Muscle layer of colon (tissue), 2 donors: ENCODE results near the gene SLC7A1.

Experiments
- H3K27ac ChIP-seq: one replicate; pipeline ENCODE4 v1.7.0; 2013; ENCODE audit warnings: low read depth, mild to moderate bottlenecking, low read length, moderate library complexity
- H3K27me3 ChIP-seq, 2 donors: one replicate each; pipeline ENCODE4 v1.7.0; 2013; ENCODE audit warnings: low read length in 2 of 2, mild to moderate bottlenecking in 2 of 2; ENCODE audit not compliant: insufficient read depth in 2 of 2, control insufficient read depth in 1 of 2
- H3K36me3 ChIP-seq: one replicate; pipeline ENCODE4 v1.7.0; 2013; ENCODE audit warnings: mild to moderate bottlenecking, low read length; ENCODE audit not compliant: insufficient read depth
- H3K4me1 ChIP-seq: one replicate; pipeline ENCODE4 v1.7.0; 2013; ENCODE audit warnings: mild to moderate bottlenecking, low read length; ENCODE audit not compliant: insufficient read depth
- H3K4me3 ChIP-seq, 2 donors: one replicate each; pipeline ENCODE4 v1.7.0; 2013; ENCODE audit warnings: low read length in 2 of 2, low read depth in 1 of 2, mild to moderate bottlenecking in 1 of 2, moderate library complexity in 1 of 2
- H3K9ac ChIP-seq: one replicate; pipeline ENCODE4 v1.7.0; 2013; ENCODE audit warnings: low read length
- H3K9me3 ChIP-seq: one replicate; pipeline ENCODE4 v1.7.0; 2013; ENCODE audit warnings: mild to moderate bottlenecking, low read length
- donor health status: abdominal sarcoma.
- donor health status: Adenocarcinoma of cecum.

The SLC7A1 gene

DNA sequence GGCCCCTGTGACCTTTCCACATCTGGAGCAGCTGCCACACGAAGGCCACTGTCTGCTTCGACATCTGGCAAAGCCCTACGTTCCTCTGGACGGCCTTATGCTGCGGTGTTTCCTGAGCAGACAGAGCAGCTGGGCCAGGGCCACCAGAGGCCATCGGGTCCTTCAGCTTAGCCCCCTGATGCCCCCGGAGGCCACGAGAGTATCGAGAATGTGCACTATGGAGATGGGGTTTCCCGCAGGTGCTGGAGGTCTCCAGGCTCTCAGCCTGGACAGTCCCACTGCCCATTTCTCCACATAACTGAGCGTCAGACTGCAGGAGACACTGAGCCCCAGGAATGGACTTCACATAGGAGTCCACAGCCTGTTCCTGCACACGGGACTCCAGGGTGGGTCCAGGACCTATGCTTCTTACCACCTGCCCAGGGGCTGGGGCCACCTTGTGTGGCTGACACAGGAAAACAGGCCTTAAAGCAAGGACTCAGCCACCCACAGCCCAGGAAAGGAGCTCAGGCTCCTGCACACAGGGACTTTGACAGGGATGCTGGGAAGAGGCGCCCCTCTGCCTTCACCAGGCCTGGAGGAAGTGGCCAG lies 80.7 kb downstream of the SLC7A1 start:
- Histone ChIP-seq H3K27me3 (no peaks in the 10 kb centered on the region), H3K36me3 (peaks cover 40% of the 10 kb centered on the region), H3K9ac (no peak overlapping the region)

DNA sequence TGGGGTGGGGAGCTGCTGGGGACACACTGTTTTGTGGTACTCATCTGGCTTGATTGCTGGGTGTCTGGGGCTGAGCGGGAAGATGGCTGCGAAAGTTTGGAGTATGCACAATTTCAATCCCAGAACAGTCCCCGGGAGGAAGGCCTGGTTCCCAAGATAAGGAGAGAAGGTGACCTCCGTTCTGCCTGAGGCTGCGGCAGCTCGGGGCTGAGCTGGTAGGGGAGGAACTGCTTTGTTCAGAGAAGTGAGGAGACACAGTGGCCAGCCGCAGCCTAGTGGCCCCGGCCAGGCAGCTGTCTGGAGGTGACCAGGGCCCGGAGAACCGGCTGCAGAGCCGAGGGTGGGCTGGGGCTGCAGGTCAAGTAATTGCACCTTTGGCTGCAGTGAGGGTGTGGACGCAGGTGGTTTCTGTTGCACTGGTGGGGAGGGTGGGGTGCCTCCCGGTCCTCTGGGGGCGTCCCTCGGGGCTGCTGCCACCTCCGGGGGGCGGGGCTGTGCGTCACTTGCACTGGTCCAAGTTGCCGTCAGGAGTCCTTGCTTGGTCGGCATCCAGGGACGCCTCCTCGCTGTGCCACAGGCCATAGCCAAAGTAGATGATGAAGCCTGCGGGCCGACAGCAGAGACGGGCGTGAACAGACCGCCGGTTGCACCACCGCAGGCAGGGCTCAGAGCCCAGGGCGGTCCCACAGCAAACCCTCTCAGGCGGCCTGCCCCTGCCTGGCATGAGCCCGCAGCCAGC lies 81.3 kb downstream of the SLC7A1 start:
- no peak overlapping the region for H3K4me3 ChIP-seq
- no peaks in the 10 kb centered on the region for H3K9me3 ChIP-seq
- H3K36me3 ChIP-seq = peaks cover 36% of the 10 kb centered on the region
- H3K27ac ChIP-seq = no peak overlapping the region
- no peak overlapping the region for H3K9ac ChIP-seq
- H3K27me3 ChIP-seq = no peaks in the 10 kb centered on the region
- H3K4me1 ChIP-seq = peaks cover 16% of the 10 kb centered on the region

More for the DNA sequence above, 80.7 kb downstream of the SLC7A1 start:
- Histone ChIP-seq H3K4me3 (no peak overlapping the region), H3K4me1 (peaks cover 16% of the 10 kb centered on the region), H3K9me3 (no peaks in the 10 kb centered on the region), H3K27ac (no peak overlapping the region)

DNA sequence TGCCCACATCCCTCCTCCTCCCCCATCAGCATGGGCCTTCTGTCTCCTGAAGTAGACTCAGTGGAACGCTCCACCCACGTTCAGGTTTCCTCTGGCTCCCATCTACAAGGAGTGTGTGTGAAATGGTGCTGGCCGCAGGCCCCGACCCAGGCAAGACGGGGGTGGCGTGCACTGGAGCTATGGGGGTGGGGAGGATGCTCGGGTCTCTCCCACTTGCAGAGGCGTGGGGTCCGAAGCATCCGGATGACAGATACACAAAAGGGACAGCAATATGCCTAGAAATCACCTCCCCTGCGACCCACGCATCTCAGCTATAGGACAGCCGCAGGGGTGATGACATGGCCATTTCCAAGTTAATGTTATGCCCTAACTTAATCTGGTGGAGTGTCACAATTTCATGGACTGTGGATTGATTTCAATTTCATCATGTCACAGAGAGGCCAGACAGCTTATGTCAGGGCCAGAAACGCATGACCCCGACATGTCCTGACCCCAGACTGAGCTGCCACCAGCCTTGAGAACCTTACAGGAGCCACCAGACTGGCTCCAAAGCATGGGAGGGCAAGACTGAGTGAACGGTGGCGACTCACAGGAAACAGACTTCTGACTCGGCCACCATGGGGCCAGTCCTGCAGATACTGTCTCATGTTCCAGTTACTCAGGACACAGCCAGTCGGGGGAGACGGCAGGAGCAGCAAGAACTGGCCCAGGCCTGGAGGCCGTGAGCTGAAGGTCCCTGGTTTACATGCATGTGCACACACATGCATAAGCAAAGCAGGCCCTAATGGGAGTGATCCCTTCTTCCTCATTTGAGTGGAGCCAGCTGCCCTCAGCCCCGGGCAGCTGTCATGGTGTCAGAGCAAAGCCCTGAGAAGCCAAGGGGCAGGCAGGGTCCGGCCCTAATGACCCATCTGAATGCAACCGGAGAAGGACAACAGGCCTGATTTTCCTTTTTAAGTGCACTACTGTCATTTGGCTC lies 82.2 kb downstream of the SLC7A1 start:
- Histone ChIP-seq H3K4me1 (peaks cover 22% of the 10 kb centered on the region), H3K9me3 (no peaks in the 10 kb centered on the region), H3K9ac (no peak overlapping the region), H3K27me3 (no peaks in the 10 kb centered on the region), H3K4me3 (no peak overlapping the region), H3K27ac (no peak overlapping the region), H3K36me3 (peaks cover 29% of the 10 kb centered on the region)

DNA sequence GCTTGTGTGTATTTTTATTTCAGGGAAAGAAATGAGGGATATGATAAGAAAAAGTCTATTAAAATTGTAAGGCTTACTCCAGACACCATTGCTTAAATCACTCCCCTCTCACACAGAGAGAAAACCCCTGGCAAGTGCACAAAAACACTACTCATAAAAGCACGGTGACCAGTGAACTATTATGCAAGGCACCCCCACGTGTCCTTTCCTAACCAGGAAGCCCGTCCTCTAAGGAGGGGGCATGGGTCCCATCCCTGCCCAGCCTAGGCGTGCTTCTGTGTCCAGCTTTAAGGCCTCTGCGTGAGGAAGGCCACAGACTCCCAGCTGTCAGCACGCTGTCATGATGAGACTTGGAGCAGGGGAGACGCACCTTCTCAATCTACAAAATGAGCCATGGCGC lies 83.5 kb downstream of the SLC7A1 start:
- no peaks in the 10 kb centered on the region for H3K9me3 ChIP-seq
- H3K27me3 ChIP-seq = no peaks in the 10 kb centered on the region
- H3K9ac ChIP-seq = no peak overlapping the region
- no peak overlapping the region for H3K4me3 ChIP-seq
- H3K4me1 ChIP-seq = peaks cover 31% of the 10 kb centered on the region
- H3K27ac ChIP-seq = no peak overlapping the region
- H3K36me3 ChIP-seq = peaks cover 20% of the 10 kb centered on the region

DNA sequence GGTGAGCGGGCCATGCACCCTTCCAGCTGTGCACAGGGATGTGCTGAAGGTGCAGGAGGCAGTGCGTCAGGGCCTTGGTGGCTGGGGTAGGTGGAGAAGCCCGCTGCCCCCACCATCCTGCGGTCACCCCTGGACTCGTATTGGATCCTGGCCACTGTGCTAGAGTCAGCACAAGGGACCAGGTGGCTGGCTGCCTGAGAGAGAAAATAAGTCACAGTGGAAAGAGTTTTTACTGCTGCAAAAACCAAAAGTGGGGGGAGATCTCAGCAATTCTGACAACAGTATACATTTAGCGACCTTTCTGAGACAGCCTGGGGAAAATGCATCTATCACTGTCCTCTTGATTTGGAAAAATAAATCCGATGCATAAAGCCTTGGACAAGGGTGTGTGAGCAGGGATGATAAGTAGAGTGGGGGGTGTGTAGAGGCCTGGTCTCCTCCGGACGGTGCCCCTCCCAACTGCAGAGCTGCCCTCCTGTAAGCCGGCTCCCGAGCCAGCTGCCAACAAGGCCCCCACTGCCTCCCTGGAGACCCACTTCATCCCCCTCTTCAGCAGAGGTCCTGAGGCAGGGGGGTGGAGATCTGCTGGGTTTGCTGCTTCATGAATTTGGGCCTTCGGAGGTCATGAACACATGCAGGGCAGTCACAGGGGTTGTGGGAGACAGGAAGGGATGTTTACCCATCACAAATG lies 84.2 kb downstream of the SLC7A1 start:
- Histone ChIP-seq H3K36me3 (peaks cover 12% of the 10 kb centered on the region), H3K27ac (no peak overlapping the region), H3K4me3 (no peak overlapping the region)

DNA sequence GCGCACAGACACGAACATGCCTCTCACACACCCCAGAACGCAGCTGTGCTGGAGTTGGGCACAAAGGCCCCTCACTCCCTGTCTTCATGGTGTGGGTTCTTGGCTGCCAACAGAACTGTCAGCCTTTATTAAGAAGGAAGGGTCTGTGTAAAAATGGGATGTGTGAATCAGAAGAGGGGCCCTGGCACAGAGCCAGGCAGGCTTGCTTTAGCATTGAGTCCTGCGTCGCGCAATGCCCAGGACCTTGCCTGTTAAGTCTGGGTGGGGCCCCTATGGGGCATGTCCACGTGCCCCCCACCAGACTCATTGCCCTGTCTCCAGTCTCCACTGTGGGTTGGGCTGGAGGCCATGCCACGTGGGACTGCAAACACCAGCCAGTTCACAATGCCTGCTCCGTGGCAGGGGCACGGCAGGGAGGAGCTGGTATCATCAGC lies 84.8 kb downstream of the SLC7A1 start:
- H3K36me3 ChIP-seq = peaks cover 8% of the 10 kb centered on the region
- no peak overlapping the region for H3K9ac ChIP-seq
- H3K9me3 ChIP-seq = no peaks in the 10 kb centered on the region
- H3K4me3 ChIP-seq = no peak overlapping the region
- peaks cover 31% of the 10 kb centered on the region for H3K4me1 ChIP-seq
- H3K27me3 ChIP-seq = no peaks in the 10 kb centered on the region
- H3K27ac ChIP-seq = no peak overlapping the region

More for the DNA sequence above, 84.2 kb downstream of the SLC7A1 start:
- Histone ChIP-seq H3K27me3 (no peaks in the 10 kb centered on the region), H3K4me1 (peaks cover 31% of the 10 kb centered on the region), H3K9me3 (no peaks in the 10 kb centered on the region), H3K9ac (no peak overlapping the region)

DNA sequence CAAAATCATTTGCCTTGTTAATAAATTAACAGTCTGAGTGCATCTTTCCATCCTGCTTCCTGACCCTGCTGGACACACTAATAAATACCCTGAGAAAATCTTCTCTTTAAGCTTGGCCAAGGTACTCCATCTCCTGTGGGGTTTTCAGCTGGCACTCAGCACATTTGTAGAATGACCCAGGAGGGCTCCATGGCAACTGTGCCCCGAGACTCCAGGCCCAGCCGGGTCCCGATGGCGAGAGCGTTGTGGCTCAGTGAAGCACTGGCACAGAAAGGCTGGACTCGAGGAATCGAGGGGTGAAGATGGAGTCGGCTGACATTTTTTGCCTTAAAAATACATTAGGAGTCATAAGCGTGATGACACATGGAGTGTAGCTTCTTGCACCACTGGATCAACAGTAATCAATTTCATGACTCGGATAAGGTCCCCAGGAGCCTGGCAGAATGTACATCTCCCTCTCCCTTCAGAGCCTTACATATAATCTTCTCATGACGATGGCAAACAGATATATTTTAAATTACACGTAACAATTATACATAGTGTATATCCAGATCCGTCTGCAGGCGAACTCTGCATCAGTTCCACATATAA lies 85.4 kb downstream of the SLC7A1 start:
- peaks cover 5% of the 10 kb centered on the region for H3K36me3 ChIP-seq
- H3K27me3 ChIP-seq = no peaks in the 10 kb centered on the region
- no peak overlapping the region for H3K27ac ChIP-seq
- H3K9me3 ChIP-seq = no peaks in the 10 kb centered on the region
- no peak overlapping the region for H3K9ac ChIP-seq
- H3K4me3 ChIP-seq = no peak overlapping the region
- peaks cover 31% of the 10 kb centered on the region for H3K4me1 ChIP-seq

DNA sequence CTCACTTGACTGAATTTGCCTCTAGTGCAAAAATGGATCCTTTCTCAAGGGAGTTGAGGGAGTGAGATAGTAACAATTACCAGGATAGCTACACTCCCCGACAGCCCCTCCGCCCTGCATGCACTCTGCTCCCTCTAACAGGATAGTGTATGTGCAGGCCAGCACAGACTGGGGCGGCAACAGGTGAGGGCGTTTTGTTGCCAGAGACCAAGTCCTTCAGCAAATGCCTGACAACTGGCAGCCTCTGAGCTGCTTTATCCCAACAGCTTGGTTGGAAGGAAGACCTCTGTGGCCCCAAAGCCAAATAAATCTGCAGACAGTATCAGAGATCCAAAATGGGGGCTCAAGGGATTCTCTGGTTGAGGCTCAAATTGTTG lies 86.6 kb downstream of the SLC7A1 start:
- Histone ChIP-seq H3K4me3 (no peak overlapping the region), H3K27ac (no peak overlapping the region), H3K9ac (no peak overlapping the region), H3K4me1 (peaks cover 31% of the 10 kb centered on the region), H3K36me3 (peaks cover 5% of the 10 kb centered on the region), H3K9me3 (no peaks in the 10 kb centered on the region), H3K27me3 (no peaks in the 10 kb centered on the region)

DNA sequence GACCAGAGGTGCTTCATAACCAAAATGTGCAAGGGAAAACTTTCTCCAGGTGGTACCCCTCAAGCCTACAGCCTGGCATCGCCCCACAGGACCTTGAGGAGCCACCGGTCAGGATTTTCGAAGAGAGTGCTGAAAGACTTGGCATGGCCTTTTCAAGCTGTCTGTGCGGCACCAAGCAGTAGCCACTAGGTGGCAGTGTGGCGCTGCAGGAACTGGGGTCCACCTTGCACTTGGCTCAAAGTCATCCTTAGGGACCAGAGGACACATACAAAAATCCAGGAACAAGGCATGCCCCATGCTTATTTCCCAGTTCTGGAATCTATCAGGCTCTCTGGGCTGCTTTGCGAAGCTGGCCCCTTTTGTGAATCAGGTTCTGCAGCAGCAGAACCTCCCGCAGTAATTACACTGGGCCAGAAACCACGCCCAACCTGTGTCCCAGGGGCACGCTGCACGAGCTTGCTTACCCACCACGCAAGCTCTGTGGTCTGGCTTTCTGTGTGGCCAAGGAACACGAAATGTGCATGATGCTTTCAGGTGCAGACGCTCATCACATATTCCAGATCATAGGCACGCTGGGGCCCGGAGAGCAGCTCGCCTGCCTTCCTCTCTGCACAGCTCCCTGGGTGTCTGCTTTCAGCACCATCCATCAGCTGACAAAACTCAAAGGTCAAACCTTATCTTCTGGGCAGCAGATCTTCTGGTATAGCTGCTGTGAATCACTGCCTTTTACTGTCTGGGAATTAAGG lies 87.2 kb downstream of the SLC7A1 start:
- no peak overlapping the region for H3K4me3 ChIP-seq
- peaks cover 5% of the 10 kb centered on the region for H3K36me3 ChIP-seq
- no peaks in the 10 kb centered on the region for H3K9me3 ChIP-seq
- H3K9ac ChIP-seq = no peak overlapping the region
- peaks cover 31% of the 10 kb centered on the region for H3K4me1 ChIP-seq
- H3K27ac ChIP-seq = no peak overlapping the region
- H3K27me3 ChIP-seq = no peaks in the 10 kb centered on the region

DNA sequence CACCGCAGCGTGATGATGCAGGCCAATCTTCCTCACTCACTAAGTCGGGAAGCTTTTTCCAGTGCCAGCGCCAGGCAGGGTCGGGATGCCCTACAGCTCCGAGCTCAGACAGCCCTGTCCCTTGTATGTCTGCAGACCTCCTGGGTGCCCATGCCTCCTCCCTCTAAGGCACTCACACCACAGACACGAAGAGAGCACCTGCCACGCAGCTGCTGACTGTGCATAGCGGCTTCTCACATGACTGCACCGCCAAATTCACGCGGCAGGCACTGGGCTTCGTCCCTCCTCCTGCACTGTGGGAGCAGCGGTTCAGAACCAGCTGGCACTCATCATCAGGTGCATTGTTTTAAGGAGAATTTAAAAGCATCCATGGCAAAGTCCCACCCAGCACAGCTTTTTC lies 88.1 kb downstream of the SLC7A1 start:
- Histone ChIP-seq H3K9me3 (no peaks in the 10 kb centered on the region), H3K4me1 (peaks cover 31% of the 10 kb centered on the region), H3K36me3 (no peaks in the 10 kb centered on the region), H3K27ac (no peak overlapping the region), H3K27me3 (no peaks in the 10 kb centered on the region), H3K9ac (no peak overlapping the region), H3K4me3 (no peak overlapping the region)
